Epithelial cell of proximal tubule (primary cell): ENCODE measurements around the gene INPP5J. TPM values are rescaled to one million over a fixed set of nuclear protein-coding genes. Genes with fewer than 3 reads are reported as not detected.

Source experiments
- DNase-seq: peaks from one replicate; pipeline ENCODE4 v3.0.0-alpha.2; 2011; ENCODE audit warnings: low read depth
- H3K4me3 ChIP-seq: 2 replicates; pipeline ENCODE4 v1.5.1; 2011; ENCODE audit warnings: low read depth, mild to moderate bottlenecking, low read length
- CTCF ChIP-seq: conservative IDR thresholded peaks from 2 replicates; pipeline ENCODE4 v1.5.1; 2012; ENCODE audit warnings: low read depth, mild to moderate bottlenecking, low read length
- total RNA-seq: library from RNA; depleted of rRNA; stranded (reverse); fragments of >200 nt; gene quantifications from 2 replicates; pipeline ENCODE4 v1.2.3, GENCODE V29; 2015

Gene INPP5J
- total RNA-seq, 1 donor from 2014 or later = 1.2 TPM

GRCh38 chr22:31080848-31081649, 41.7 kb upstream of the INPP5J start, which contains the start of gene SMTN:
TSS of gene SMTN (plus strand) at chr22:31081318. CDS start at chr22:31083259, 1,941 bp downstream.
- no peak for TF ChIP-seq CTCF
- no peak for DNase-seq
- peak within 1 kb of the TSS; percentile 96 for H3K4me3 ChIP-seq

- H3K4me3 ChIP-seq = peak overlapping the region; percentile 96
- DNase-seq = no peak
- no peak for TF ChIP-seq CTCF
These were observed 40.7 kb upstream of the INPP5J start for GRCh38 chr22:31081963-31082605.

- peak; percentile 66 for TF ChIP-seq CTCF
- no peak for DNase-seq
- peak overlapping the region; percentile 96 for H3K4me3 ChIP-seq
These were observed 40.0 kb upstream of the INPP5J start for GRCh38 chr22:31082606-31083376.

GRCh38 chr22:31083377-31083768, 39.4 kb upstream of the INPP5J start:
- peak overlapping the region; percentile 96 for H3K4me3 ChIP-seq
- DNase-seq = no peak
- no peak for TF ChIP-seq CTCF

GRCh38 chr22:31083923-31084810, 38.6 kb upstream of the INPP5J start:
- peak overlapping the region; percentile 96 for H3K4me3 ChIP-seq
- DNase-seq = no peak
- TF ChIP-seq CTCF = no peak

GRCh38 chr22:31084811-31085492, 37.8 kb upstream of the INPP5J start:
- peak overlapping the region; percentile 96 for H3K4me3 ChIP-seq
- TF ChIP-seq CTCF = peak; percentile 76
- no peak for DNase-seq
